Testis (tissue), 2 donors: Measurements from ENCODE around the gene RIC8B.

Experiments used
- CTCF ChIP-seq, 3 experiments: fragments of 450-650 bp in 2 of 3; fragments of 200-600 bp in 1 of 3; sonication (generic) in 1 of 3; IDR thresholded peaks; one replicate each; pipeline ENCODE4 v1.5.1; 2016 to 2019; ENCODE audit warnings: antibody characterized with exemption in 3 of 3, mild to moderate bottlenecking in 2 of 3, moderate library complexity in 1 of 3
- POLR2A ChIP-seq: fragments of 450-650 bp; IDR thresholded peaks from one replicate; pipeline ENCODE4 v1.6.1; 2017; ENCODE audit warnings: antibody characterized with exemption, mild to moderate bottlenecking, moderate library complexity

- TF ChIP-seq CTCF (IDR thresholded peaks at IDR 0.05) (no peak), POLR2A (no peak)
Measured at GRCh38 chr12:106845902-106846301, 71.4 kb downstream of the RIC8B start.
